Aorta (tissue), 5 donors: Measurements from ENCODE around the gene RAB31. TPM values are rescaled to one million over a fixed set of nuclear protein-coding genes. Genes with fewer than 3 reads are reported as not detected.

ENCODE experiments used
- ATAC-seq: fragments of 200-7000 bp; cut with Tn5 transposase; one replicate; pipeline ENCODE4 v1.9.1; 2022; ENCODE audit warnings: moderate library complexity; ENCODE audit not compliant: low FRiP score
- DNase-seq, 2 donors: peaks; one replicate each; pipeline ENCODE4 v3.0.0-alpha.2; 2020
- H3K27ac ChIP-seq, 2 donors: one replicate each; pipeline ENCODE4 v1.5.1; 2013; ENCODE audit warnings: low read length in 2 of 2, mild to moderate bottlenecking in 2 of 2, moderate library complexity in 2 of 2, control low read depth in 1 of 2, inconsistent platforms in 1 of 2, low read depth in 1 of 2
- H3K27me3 ChIP-seq, 2 donors: one replicate each; pipeline ENCODE4 v1.6.1; 2013; ENCODE audit warnings: control low read depth in 1 of 2, low read length in 1 of 2, mild to moderate bottlenecking in 1 of 2, moderate library complexity in 1 of 2; ENCODE audit not compliant: insufficient read depth in 2 of 2, control insufficient read depth in 1 of 2
- H3K36me3 ChIP-seq, 2 donors: one replicate each; pipeline ENCODE4 v1.6.1; 2013; ENCODE audit warnings: control low read depth in 1 of 2, low read length in 1 of 2, mild to moderate bottlenecking in 1 of 2; ENCODE audit not compliant: insufficient read depth in 2 of 2, control insufficient read depth in 1 of 2
- H3K4me1 ChIP-seq, 2 donors: one replicate each; pipeline ENCODE4 v1.6.1; 2013; ENCODE audit warnings: low read length in 2 of 2, control low read depth in 1 of 2, mild to moderate bottlenecking in 1 of 2, moderate library complexity in 1 of 2; ENCODE audit not compliant: insufficient read depth in 2 of 2, control insufficient read depth in 1 of 2
- H3K4me3 ChIP-seq, 2 donors: one replicate each; pipeline ENCODE4 v1.5.1; 2013; ENCODE audit warnings: low read length in 2 of 2, control low read depth in 1 of 2, mild to moderate bottlenecking in 1 of 2
- H3K9me3 ChIP-seq: one replicate; pipeline ENCODE4 v1.6.1; 2013; ENCODE audit warnings: mild to moderate bottlenecking, low read length; ENCODE audit not compliant: control insufficient read depth
- WGBS, 2 donors: extraction: QIAGEN DNeasy Blood & Tissue Kit; methylation state at CpG; one replicate each; pipeline ENCODE4 v1.1.7; 2013; 5-methylcytosine and 5-hydroxymethylcytosine counted together
- intact Hi-C, 2 donors: fragments of 100-400 bp; cut with DNase I; formaldehyde crosslinking; loops; one replicate each; pipeline versions ENCODE4 v1.14.2 to v1.15.0; 2022
- polyA plus RNA-seq, 2 donors: library from polyadenylated mRNA; stranded (reverse); fragments of 200-250 nt; gene quantifications; one replicate each; pipeline ENCODE4 v1.2.3, GENCODE V29; 2013
- total RNA-seq, 2 donors: library from RNA; stranded (reverse); fragmentation: NEBNext Ultra II Directional; extraction: Animal tissue kit (Norgen Biotek cat#: 25700); gene quantifications; one replicate each; pipeline ENCODE4 v1.2.1, GENCODE V29; 2021
- donor health status: healthy with polysubstance abuse.
- donor health status: Bipolar disorder and iron deficiency.
- donor health status: DM: no; HTN: no; CAD: no.
- donor health status: DM: no; HTN: no; CAD: no.
- donor health status: DM: yes; HTN: yes; CAD: no.

Gene RAB31
- total and polyA plus RNA-seq, 4 donors = 57.6 to 145 (median 90.8) TPM

DNA sequence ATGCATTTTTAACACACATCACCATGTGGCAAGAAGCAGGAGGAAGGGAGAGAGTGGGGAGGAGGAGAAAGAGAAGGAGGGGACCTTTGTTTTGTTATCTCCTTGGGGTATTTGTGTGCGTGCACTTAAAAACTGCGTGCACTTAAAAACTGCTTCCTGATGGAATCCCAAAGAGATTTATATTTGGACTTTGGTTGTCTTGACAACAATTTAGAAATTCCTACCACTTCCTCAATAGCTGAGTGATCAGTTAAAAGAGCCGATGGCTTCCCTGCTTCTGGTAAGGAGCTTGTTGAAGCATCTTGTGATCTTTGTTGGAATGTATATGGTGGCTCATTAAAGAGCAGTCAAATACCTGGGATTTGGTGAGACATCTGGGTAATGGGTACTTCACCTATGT lies 4.5 kb downstream of the RAB31 start:
- 56 to 65% methylated on average over 3 of the region's 3 CpGs for WGBS, 2 donors
- Histone ChIP-seq H3K9me3 (no peaks in the 10 kb centered on the region), H3K27ac (no peak overlapping the region), H3K27me3 (no peaks in the 10 kb centered on the region), H3K36me3 (no peaks in the 10 kb centered on the region), H3K4me3 (no peak overlapping the region), H3K4me1 (peaks cover 0 to 3% of the 10 kb centered on the region in 2 donors)
- DNase-seq = no peak
- no peak for ATAC-seq
- intact Hi-C loops = loop anchor here in 1 of 2 donors (10.0 kb wide), 1 partner anchor 212 kb away; no protein-coding TSS in a partner anchor

DNA sequence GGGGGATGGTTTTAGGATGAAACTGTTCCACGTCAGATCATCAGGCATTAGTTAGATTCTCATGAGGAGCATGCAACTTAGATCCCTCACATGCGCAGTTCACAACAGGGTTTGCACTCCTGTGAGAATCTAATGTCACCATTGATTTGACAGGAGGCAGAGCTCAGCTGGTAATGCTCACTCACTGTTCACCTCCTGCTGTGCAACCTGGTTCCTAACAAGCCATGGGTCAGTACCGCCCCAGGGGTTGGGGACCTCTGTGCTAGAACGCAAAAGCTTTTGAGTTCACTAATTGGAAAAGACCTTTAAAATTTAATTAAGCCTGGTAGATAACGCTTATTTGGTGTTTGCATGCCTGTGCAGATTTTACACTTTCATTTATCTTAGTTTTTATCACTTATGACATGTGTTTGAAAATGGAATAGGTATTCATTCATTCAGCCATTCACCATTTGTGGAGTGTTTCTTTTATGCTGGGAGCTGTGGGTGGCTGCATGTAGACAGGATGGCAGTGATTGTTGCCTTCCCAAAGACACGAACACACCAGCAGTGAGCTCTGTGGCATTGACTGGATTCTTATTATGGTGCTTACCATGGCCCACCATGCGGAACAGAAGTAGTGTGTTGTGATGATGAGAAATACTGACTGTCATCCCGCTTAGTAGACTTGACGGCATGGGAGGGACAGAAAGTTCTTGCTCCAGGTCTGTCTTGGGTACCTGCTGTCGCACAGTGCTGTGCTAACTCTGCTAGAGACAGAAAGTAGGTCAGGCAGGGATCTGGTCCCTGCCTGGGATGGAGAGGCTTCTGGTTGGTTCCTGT lies 6.4 kb downstream of the RAB31 start:
- Histone ChIP-seq H3K27ac (no peak overlapping the region), H3K4me1 (peaks cover 0 to 3% of the 10 kb centered on the region in 2 donors), H3K9me3 (no peaks in the 10 kb centered on the region), H3K4me3 (no peak overlapping the region), H3K27me3 (no peaks in the 10 kb centered on the region), H3K36me3 (no peaks in the 10 kb centered on the region)
- 91 to 95% methylated on average over 10 of the region's 10 CpGs for WGBS, 2 donors
- intact Hi-C loops = loop anchor here in 1 of 2 donors (10.0 kb wide), 1 partner anchor 210 kb away; no protein-coding TSS in a partner anchor
- no peak for ATAC-seq
- DNase-seq = no peak

DNA sequence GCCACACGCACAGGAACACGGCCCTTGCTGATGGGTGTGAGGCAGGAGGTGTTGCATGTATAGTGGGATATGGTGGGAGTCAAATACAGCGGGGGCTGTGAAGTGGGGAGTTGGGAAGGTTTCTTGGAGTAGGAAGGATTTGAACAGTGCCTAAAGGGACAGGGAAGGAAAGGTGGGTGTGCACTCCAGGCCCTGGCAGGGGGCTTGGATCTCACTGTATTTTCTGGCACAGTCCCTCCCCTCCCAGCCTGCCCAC lies 6.9 kb downstream of the RAB31 start:
- intact Hi-C loops = loop anchor here in 1 of 2 donors (10.0 kb wide), 1 partner anchor 210 kb away; no protein-coding TSS in a partner anchor
- DNase-seq (no peak), ATAC-seq (no peak)
- H3K27me3 ChIP-seq = no peaks in the 10 kb centered on the region
- no peaks in the 10 kb centered on the region for H3K36me3 ChIP-seq
- peaks cover 0 to 3% of the 10 kb centered on the region in 2 donors for H3K4me1 ChIP-seq
- no peaks in the 10 kb centered on the region for H3K9me3 ChIP-seq
- H3K4me3 ChIP-seq = no peak overlapping the region
- no peak overlapping the region for H3K27ac ChIP-seq
- WGBS, 2 donors = 63 to 72% methylated on average over 3 of the region's 3 CpGs

DNA sequence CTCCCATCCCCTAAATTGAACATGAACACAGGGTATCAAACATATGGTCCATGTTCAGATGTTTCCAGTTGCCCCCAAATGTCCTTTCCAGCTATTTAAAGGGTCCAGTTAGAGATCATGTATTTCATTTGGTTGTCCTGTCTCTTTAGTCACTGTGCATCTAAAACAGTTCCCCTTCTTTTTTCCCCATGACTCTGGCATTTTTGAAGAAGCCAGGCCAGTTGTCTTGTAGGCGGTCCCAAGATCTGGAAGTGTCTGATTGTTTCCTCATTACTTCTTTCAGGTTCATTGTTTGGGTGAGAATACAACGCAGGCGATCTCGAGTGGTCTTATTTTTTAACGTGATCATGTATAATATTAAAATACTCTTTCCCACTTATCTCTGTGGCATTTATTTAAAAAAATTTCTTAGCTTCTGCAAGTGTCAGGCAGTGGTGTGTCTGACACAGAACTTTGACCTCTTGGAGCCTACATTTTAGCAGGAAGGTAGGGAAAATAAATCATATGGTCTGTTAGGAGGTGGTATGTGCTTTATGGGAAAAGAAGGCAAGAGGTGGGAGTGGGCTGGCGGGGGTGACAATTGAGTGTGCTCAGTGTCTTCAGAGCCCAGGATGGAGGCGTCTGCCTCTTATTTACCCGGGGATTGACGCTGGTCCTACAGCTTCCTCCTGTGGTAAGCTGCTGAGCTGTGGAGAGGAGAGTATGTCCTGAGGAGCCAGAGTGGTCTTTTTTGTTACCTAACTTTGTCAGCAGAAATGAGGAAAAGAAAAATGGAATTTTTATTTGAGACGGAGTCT lies 8.1 kb downstream of the RAB31 start:
- Histone ChIP-seq H3K9me3 (no peaks in the 10 kb centered on the region), H3K27me3 (no peaks in the 10 kb centered on the region), H3K4me1 (peaks cover 0 to 3% of the 10 kb centered on the region in 2 donors), H3K27ac (no peak overlapping the region), H3K4me3 (no peak overlapping the region), H3K36me3 (no peaks in the 10 kb centered on the region)
- no peak for ATAC-seq
- WGBS, 2 donors = 73 to 86% methylated on average over 10 of the region's 10 CpGs
- peak in 1 of 2 donors; percentile 21 for DNase-seq
- intact Hi-C loops = loop anchor here in 1 of 2 donors (10.0 kb wide), 1 partner anchor 209 kb away; no protein-coding TSS in a partner anchor

DNA sequence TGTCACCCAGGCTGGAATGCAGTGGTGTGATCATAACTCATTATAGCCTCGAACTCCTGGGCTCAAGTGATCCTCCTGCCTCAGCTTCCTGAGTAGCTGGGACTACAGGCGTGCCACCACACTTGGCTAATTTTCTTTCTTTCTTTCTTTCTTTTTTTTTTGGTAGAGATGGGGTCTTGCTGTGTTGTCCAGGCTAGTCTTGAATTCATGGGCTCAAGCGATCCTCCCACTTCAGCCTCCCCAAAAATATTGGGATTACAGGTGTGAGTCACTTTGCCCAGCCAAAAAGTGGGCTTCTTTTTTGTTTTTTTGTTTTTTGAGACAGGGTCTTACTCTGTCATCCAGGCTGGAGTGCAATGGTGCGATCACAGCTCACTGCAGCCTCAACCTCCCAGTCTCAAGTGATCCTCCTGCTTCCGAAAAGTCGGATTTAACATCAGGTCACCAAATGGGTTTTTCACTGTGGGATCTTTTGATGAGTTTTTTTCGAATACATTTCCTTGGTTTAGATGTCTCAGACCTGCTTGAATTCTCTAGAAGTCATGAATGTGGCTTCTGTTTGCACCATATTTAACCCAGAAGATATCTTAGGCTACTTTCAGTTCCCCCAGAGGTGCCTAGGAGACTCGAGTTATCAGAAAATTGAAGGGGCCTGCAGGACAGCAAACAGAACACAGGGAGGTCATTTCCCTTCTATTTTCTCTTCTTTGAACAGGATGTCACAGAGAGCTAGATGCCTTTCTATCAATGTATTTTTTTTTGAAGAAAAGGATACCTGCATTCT lies 8.9 kb downstream of the RAB31 start:
- no peaks in the 10 kb centered on the region for H3K36me3 ChIP-seq
- H3K27me3 ChIP-seq = no peaks in the 10 kb centered on the region
- H3K27ac ChIP-seq = no peak overlapping the region
- no peak for ATAC-seq
- no peaks in the 10 kb centered on the region for H3K9me3 ChIP-seq
- no peak for DNase-seq
- no peak overlapping the region for H3K4me3 ChIP-seq
- WGBS, 2 donors = 84 to 87% methylated on average over 8 of the region's 8 CpGs
- intact Hi-C loops = loop anchor here in 1 of 2 donors (10.0 kb wide), 1 partner anchor 208 kb away; no protein-coding TSS in a partner anchor
- peaks cover 0 to under 1% of the 10 kb centered on the region in 2 donors for H3K4me1 ChIP-seq

DNA sequence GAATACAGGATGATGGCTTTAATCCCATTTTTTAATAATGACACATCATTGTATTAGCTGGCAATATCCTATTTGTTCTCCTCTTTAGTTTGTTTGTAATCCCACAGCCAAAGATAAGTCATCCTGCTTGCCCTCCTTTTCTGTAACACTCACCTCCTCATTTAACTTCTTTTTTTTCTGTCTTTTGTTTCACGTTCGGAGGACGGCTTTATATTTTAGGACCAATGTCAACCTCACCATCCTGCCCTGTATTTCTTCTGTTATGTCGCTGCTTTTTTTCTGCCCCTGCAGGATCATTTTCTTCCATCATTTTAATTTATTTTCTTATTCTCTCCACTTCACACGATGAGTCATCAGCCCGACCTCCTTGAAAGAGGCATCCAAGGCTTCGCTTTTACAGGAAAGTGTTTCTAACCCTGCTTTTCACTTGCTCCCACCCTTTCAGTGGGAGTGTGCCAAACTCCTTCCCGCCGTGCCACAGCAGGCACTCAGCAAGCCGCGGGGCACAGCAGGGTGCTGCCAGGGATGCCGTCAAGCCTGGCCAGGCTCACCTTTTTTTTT lies 11.4 kb downstream of the RAB31 start:
- no peaks in the 10 kb centered on the region for H3K27me3 ChIP-seq
- WGBS, 2 donors = 3% methylated on average over 12 of the region's 12 CpGs
- peak; percentile 82 to 85 for DNase-seq
- ATAC-seq = peak; percentile 80
- peak overlapping the region in 1 of 2 donors; percentile 39 for H3K27ac ChIP-seq
- H3K4me3 ChIP-seq = no peak overlapping the region
- H3K9me3 ChIP-seq = no peaks in the 10 kb centered on the region
- no peaks in the 10 kb centered on the region for H3K4me1 ChIP-seq
- H3K36me3 ChIP-seq = peaks cover 1 to 3% of the 10 kb centered on the region in 2 donors
- intact Hi-C loops = loop anchor here in 1 of 2 donors (10.0 kb wide), 1 partner anchor 205 kb away; no protein-coding TSS in a partner anchor

DNA sequence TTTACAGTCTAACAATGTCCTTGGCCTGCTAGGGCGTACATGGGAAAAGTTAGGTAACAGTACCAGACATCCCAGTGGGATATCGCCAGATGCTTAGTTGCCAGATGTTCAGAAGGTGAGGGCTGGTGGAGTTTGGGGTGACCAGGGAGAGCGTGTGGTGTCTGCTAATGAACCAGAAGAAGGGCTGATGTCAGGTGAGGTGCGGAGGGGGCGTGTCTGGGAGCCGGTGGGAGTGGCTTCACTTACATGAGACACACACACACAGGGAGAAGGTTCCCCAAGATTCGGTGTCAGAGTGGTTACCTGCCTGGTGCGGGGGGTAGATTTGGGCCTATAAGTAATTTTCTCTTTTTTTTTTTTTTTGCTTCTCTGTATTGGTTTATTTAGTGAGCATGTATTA lies 12.2 kb downstream of the RAB31 start:
- Histone ChIP-seq H3K4me1 (no peaks in the 10 kb centered on the region), H3K9me3 (no peaks in the 10 kb centered on the region), H3K27me3 (no peaks in the 10 kb centered on the region), H3K27ac (no peak overlapping the region), H3K36me3 (peaks cover 2 to 3% of the 10 kb centered on the region in 2 donors), H3K4me3 (no peak overlapping the region)
- 84 to 89% methylated on average over 8 of the region's 8 CpGs for WGBS, 2 donors
- intact Hi-C loops = no loop called here
- ATAC-seq = no peak
- DNase-seq = no peak

DNA sequence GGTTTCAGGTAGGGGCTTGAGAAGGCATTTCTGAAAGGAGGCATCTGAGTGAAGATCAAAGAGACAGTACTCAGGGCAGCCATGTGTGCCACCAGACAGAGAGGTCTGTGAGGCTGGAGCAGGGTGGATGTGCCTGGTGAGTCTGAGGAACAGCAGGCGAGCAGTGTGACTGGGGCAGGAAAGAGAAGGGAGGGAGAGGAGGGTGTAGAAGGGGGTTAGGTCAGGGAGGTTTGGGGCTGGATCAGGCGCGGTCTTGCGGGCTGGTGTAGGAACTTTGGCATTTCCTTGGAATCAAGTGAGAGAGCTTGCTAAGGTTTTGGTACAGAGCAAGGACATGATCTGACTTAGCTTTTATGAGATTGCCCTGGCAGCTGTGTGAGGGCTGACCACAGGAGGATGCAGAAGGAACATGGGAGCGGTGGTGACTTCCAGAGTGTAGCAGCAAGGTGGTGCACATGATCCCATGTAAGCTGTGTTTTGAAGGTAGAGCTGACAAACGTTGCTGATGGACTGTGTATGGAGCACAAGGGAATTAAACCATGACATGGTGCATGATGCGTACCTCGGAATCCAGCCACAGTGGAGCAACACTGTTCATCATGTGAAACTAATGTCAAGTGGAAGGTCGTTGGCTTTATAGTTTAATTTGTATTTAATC lies 13.9 kb downstream of the RAB31 start:
- intact Hi-C loops = no loop called here
- no peaks in the 10 kb centered on the region for H3K27me3 ChIP-seq
- no peaks in the 10 kb centered on the region for H3K4me1 ChIP-seq
- ATAC-seq (no peak), DNase-seq (no peak)
- 81 to 84% methylated on average over 9 of the region's 9 CpGs for WGBS, 2 donors
- H3K9me3 ChIP-seq = no peaks in the 10 kb centered on the region
- H3K36me3 ChIP-seq = peaks cover 2 to 3% of the 10 kb centered on the region in 2 donors
- no peak overlapping the region for H3K4me3 ChIP-seq
- no peak overlapping the region for H3K27ac ChIP-seq
